Right lobe of liver (tissue), 6 donors: ENCODE measurements around the gene TRIM52. TPM values are rescaled to one million over a fixed set of nuclear protein-coding genes. Genes with fewer than 3 reads are reported as not detected.
A peak's percentile ranks its signal among the peaks of the same experiment; 100 is the strongest.
"Not testable (repeated sequence)": the region's sequence is repeated elsewhere in the genome, so short reads cannot be mapped to it uniquely, and the experiment has no call there.

ENCODE experiments used
- ATAC-seq, 4 donors: fragments of 200-7000 bp; cut with Tn5 transposase; one replicate each; pipeline ENCODE4 v1.9.1; 2020; ENCODE audit warnings: mild to moderate bottlenecking in 4 of 4, moderate library complexity in 4 of 4
- DNase-seq, 3 donors: peaks; one replicate each; pipeline ENCODE4 v3.0.0-alpha.2; 2020
- H3K27ac ChIP-seq, 3 donors: fragments of 200-600 bp; one replicate each; pipeline ENCODE4 v1.8.0; 2022
- H3K27me3 ChIP-seq, 2 donors: fragments of 200-600 bp; one replicate each; pipeline ENCODE4 v1.8.0; 2022
- H3K36me3 ChIP-seq, 4 donors: fragments of 200-600 bp; sonication (generic) in 1 of 4; one replicate each; pipeline versions ENCODE4 v1.5.1 to v1.8.0; 2017 to 2022; ENCODE audit warnings: control low read depth in 1 of 4
- H3K4me1 ChIP-seq, 4 donors: fragments of 200-600 bp; sonication (generic) in 1 of 4; one replicate each; pipeline versions ENCODE4 v1.5.1 to v1.8.0; 2017 to 2022; ENCODE audit warnings: control low read depth in 1 of 4
- H3K4me3 ChIP-seq, 3 donors: fragments of 200-600 bp; one replicate each; pipeline ENCODE4 v1.8.0; 2022
- H3K9me3 ChIP-seq, 4 donors: fragments of 200-600 bp; sonication (generic) in 1 of 4; one replicate each; pipeline versions ENCODE4 v1.5.1 to v1.8.0; 2017 to 2022; ENCODE audit warnings: control low read depth in 1 of 4
- CTCF ChIP-seq, 4 donors: fragments of 200-600 bp in 3 of 4; fragments of 450-650 bp in 1 of 4; IDR thresholded peaks; one replicate each; pipeline versions ENCODE4 v1.5.1 to v1.8.0; 2016 to 2022; ENCODE audit warnings: antibody characterized with exemption in 4 of 4, mild to moderate bottlenecking in 2 of 4
- POLR2A ChIP-seq: fragments of 450-650 bp; IDR thresholded peaks from one replicate; pipeline ENCODE4 v1.6.1; 2017; ENCODE audit warnings: antibody characterized with exemption, mild to moderate bottlenecking
- whole genome bisulfite sequencing: methylation state at CpG from one replicate; pipeline ENCODE4 v1.1.6; 2018; ENCODE audit warnings: low coverage, low lambda C conversion rate; ENCODE audit not compliant: insufficient coverage; ENCODE audit errors: missing lambda C conversion rate; 5-methylcytosine and 5-hydroxymethylcytosine counted together
- intact Hi-C, 2 donors: fragments of 100-400 bp; cut with DNase I; formaldehyde crosslinking; loops; one replicate each; pipeline versions ENCODE4 v1.11.2 to v1.14.1; 2022
- total RNA-seq, 6 experiments: library from RNA; depleted of rRNA in 2 of 6; stranded (reverse); fragments of >200 nt in 2 of 6; fragmentation: NEBNext Ultra II Directional in 3 of 6; extraction: Animal tissue kit (Norgen Biotek cat#: 25700) in 3 of 6; gene quantifications; one replicate each; pipeline versions ENCODE4 v1.1.0 to v1.2.4, GENCODE V29; 2016 to 2023
- donor health status: DM: no; HTN: yes; CAD: no.
- donor health status: DM: no; HTN: no; CAD: no.
- donor health status: DM: no; HTN: no; CAD: no.
- donor health status: DM: no; HTN: yes; CAD: no.
- donor health status: DM: no; HTN: yes; CAD: no.

TRIM52 gene
- total RNA-seq, 6 experiments from 2014 or later, result 2.8 to 6.5 (median 4.6) TPM

GRCh38 chr5:181218795-181219124 lies 42.2 kb downstream of the TRIM52 start:
- Histone ChIP-seq H3K27ac (peak overlapping the region in 1 of 3 donors; percentile 20), H3K4me3 (peak overlapping the region; percentile 1 to 40 (median 25)), H3K36me3 (no peaks in the 10 kb centered on the region), H3K9me3 (no peaks in the 10 kb centered on the region), H3K4me1 (peaks cover 0 to 17% (median 5%) of the 10 kb centered on the region in 4 donors), H3K27me3 (no peaks in the 10 kb centered on the region)
- TF ChIP-seq CTCF (IDR thresholded peaks at IDR 0.05) (no peak), POLR2A (no peak)
- DNase-seq, result no peak
- ATAC-seq, result no peak
- intact Hi-C loops, result no loop called here
- 22% methylated on average over 10 of the region's 10 CpGs for WGBS

GRCh38 chr5:181217803-181218062 lies 43.2 kb downstream of the TRIM52 start:
- H3K4me3 ChIP-seq, result peak overlapping the region; percentile 6 to 40 (median 33)

GRCh38 chr5:181217111-181217802 lies 43.7 kb downstream of the TRIM52 start:
- intact Hi-C loops, result no loop called here
- Histone ChIP-seq H3K27ac (peak overlapping the region in 2 of 3 donors; percentile 3 to 35), H3K9me3 (no peaks in the 10 kb centered on the region), H3K36me3 (no peaks in the 10 kb centered on the region), H3K4me3 (peak overlapping the region; percentile 6 to 40 (median 33)), H3K4me1 (peaks cover 0 to 17% (median 5%) of the 10 kb centered on the region in 4 donors), H3K27me3 (no peaks in the 10 kb centered on the region)
- ATAC-seq (peak; percentile 10 to 32 (median 12)), DNase-seq (peak in 1 of 3 donors; percentile 44)
- no peak for TF ChIP-seq CTCF (IDR thresholded peaks at IDR 0.05)
- no peak for TF ChIP-seq POLR2A
- 10% methylated on average over 18 of the region's 46 CpGs for WGBS

More at GRCh38 chr5:181217803-181218062, 43.2 kb downstream of the TRIM52 start:
- Histone ChIP-seq H3K27me3 (no peaks in the 10 kb centered on the region), H3K27ac (peak overlapping the region in 2 of 3 donors; percentile 3 to 35), H3K4me1 (peaks cover 0 to 17% (median 5%) of the 10 kb centered on the region in 4 donors), H3K9me3 (no peaks in the 10 kb centered on the region), H3K36me3 (no peaks in the 10 kb centered on the region)
- TF ChIP-seq POLR2A (no peak), CTCF (IDR thresholded peaks at IDR 0.05) (no peak)
- intact Hi-C loops, result no loop called here
- peak in 1 of 4 donors; percentile 2 for ATAC-seq
- WGBS, result 0% methylated on average over 8 of the region's 13 CpGs
- DNase-seq, result no peak

- no peak for TF ChIP-seq POLR2A
- no peak for TF ChIP-seq CTCF (IDR thresholded peaks at IDR 0.05)
- H3K27me3 ChIP-seq, result no peaks in the 10 kb centered on the region
- WGBS, result 24% methylated on average over 28 of the region's 44 CpGs
- DNase-seq, result no peak
- H3K36me3 ChIP-seq, result no peaks in the 10 kb centered on the region
- H3K27ac ChIP-seq, result no peak overlapping the region
- H3K9me3 ChIP-seq, result no peaks in the 10 kb centered on the region
- H3K4me3 ChIP-seq, result peak overlapping the region in 2 of 3 donors; percentile 6 to 40
- no peak for ATAC-seq
- H3K4me1 ChIP-seq, result peaks cover 0 to 17% (median 5%) of the 10 kb centered on the region in 4 donors
- intact Hi-C loops, result no loop called here
Observed at GRCh38 chr5:181215997-181216989, 44.6 kb downstream of the TRIM52 start.

GRCh38 chr5:181214249-181214648 lies 46.7 kb downstream of the TRIM52 start:
- 97% methylated on average over 5 of the region's 10 CpGs for WGBS
- H3K4me1 ChIP-seq, result peaks cover 0 to 17% (median 5%) of the 10 kb centered on the region in 4 donors
- H3K36me3 ChIP-seq, H3K9me3 ChIP-seq, H3K27ac ChIP-seq, H3K27me3 ChIP-seq, DNase-seq, intact Hi-C loops, ATAC-seq, H3K4me3 ChIP-seq: not testable (repeated sequence)
